HL-60 (cell line): Measurements from ENCODE around the gene NEIL1.
"Not testable (repeated sequence)": the region's sequence is repeated elsewhere in the genome, so short reads cannot be mapped to it uniquely, and the experiment has no call there.

Source experiments
- DNase-seq, 2 experiments: peaks; one replicate each; pipeline ENCODE4 v3.0.0-alpha.2; 2010 to 2020; ENCODE audit warnings: low read depth in 1 of 2, low spot score in 1 of 2
- H3K27ac ChIP-seq: fragments of 250-450 bp; sonication (Bioruptor Pico); replicated peaks from 2 replicates; pipeline ENCODE4 v1.5.1; 2020; ENCODE audit warnings: mild to moderate bottlenecking, moderate library complexity
- H3K27me3 ChIP-seq: fragments of 250-450 bp; sonication (Bioruptor Pico); 2 replicates; pipeline ENCODE4 v1.5.1; 2021; ENCODE audit warnings: mild to moderate bottlenecking, moderate library complexity; ENCODE audit not compliant: insufficient read depth, poor library complexity, severe bottlenecking
- H3K4me3 ChIP-seq: replicated peaks from 2 replicates; pipeline ENCODE4 v1.5.1; 2011; ENCODE audit warnings: mild to moderate bottlenecking, control low read depth, low read length; ENCODE audit not compliant: insufficient read depth
- GABPA ChIP-seq: IDR thresholded peaks from 2 replicates; pipeline ENCODE4 v1.6.1; 2012; ENCODE audit warnings: low read depth
- POLR2AphosphoS5 ChIP-seq: IDR thresholded peaks from 2 replicates; pipeline ENCODE4 v1.6.1; 2012; ENCODE audit warnings: low read depth
- SPI1 ChIP-seq: IDR thresholded peaks from 2 replicates; pipeline ENCODE4 v1.6.1; 2012; ENCODE audit warnings: low read depth, mild to moderate bottlenecking, borderline replicate concordance
- long read RNA-seq: library from polyadenylated mRNA; unstranded; transcript quantifications from one replicate; pipeline ENCODE4 v2.0.0, GENCODE V29; 2020
- TF ChIP-seq, protein P1 (sequence below): IDR thresholded peaks from 2 replicates; pipeline ENCODE4 v1.6.1; 2012; ENCODE audit warnings: low read depth; ENCODE audit not compliant: insufficient replicate concordance
- TF ChIP-seq, protein P2 (sequence below): IDR thresholded peaks from one replicate; pipeline ENCODE4 v1.5.1; 2011; ENCODE audit warnings: low read length, control low read depth, inconsistent platforms; ENCODE audit not compliant: insufficient read depth

NEIL1 gene, protein sequence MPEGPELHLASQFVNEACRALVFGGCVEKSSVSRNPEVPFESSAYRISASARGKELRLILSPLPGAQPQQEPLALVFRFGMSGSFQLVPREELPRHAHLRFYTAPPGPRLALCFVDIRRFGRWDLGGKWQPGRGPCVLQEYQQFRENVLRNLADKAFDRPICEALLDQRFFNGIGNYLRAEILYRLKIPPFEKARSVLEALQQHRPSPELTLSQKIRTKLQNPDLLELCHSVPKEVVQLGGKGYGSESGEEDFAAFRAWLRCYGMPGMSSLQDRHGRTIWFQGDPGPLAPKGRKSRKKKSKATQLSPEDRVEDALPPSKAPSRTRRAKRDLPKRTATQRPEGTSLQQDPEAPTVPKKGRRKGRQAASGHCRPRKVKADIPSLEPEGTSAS
- long read RNA-seq = 0 reads

DNA sequence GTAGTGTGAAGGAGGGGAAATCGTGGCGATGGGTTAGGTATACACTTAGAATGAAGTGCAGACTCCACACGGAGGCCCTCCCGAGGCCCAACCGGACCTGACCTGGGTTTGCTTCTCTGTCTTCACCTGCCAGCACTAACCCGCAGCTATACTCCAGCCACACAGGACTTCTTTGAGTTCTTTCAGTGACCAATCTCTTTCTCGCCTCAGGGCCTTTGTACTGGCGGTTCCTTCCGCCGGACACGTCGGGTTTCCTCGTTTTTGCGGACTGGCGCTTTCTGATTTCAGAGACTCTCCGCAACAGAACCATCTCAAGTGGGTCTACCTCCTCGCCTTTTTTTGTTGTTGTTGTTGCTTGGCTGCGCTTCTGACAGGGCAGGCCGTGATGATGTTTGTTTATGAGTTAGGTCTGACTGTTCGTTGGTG is at the start of gene NEIL1:
Gene NEIL1 (plus strand): TSS at position 244 of the 426 bp plus-strand sequence. CDS start 1,867 bp downstream, outside the sequence.
- no peak for DNase-seq
- Histone ChIP-seq H3K4me3 (peak within 1 kb of the TSS; percentile 20), H3K27me3 (peaks cover 16% of the 10 kb centered on the region), H3K27ac (no peak within 1 kb of the TSS)
- TF ChIP-seq GABPA = no peak
- TF ChIP-seq, protein P1, sequence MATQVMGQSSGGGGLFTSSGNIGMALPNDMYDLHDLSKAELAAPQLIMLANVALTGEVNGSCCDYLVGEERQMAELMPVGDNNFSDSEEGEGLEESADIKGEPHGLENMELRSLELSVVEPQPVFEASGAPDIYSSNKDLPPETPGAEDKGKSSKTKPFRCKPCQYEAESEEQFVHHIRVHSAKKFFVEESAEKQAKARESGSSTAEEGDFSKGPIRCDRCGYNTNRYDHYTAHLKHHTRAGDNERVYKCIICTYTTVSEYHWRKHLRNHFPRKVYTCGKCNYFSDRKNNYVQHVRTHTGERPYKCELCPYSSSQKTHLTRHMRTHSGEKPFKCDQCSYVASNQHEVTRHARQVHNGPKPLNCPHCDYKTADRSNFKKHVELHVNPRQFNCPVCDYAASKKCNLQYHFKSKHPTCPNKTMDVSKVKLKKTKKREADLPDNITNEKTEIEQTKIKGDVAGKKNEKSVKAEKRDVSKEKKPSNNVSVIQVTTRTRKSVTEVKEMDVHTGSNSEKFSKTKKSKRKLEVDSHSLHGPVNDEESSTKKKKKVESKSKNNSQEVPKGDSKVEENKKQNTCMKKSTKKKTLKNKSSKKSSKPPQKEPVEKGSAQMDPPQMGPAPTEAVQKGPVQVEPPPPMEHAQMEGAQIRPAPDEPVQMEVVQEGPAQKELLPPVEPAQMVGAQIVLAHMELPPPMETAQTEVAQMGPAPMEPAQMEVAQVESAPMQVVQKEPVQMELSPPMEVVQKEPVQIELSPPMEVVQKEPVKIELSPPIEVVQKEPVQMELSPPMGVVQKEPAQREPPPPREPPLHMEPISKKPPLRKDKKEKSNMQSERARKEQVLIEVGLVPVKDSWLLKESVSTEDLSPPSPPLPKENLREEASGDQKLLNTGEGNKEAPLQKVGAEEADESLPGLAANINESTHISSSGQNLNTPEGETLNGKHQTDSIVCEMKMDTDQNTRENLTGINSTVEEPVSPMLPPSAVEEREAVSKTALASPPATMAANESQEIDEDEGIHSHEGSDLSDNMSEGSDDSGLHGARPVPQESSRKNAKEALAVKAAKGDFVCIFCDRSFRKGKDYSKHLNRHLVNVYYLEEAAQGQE = no peak
- no peak for TF ChIP-seq POLR2AphosphoS5
- no peak for TF ChIP-seq SPI1
- TF ChIP-seq, protein P2, sequence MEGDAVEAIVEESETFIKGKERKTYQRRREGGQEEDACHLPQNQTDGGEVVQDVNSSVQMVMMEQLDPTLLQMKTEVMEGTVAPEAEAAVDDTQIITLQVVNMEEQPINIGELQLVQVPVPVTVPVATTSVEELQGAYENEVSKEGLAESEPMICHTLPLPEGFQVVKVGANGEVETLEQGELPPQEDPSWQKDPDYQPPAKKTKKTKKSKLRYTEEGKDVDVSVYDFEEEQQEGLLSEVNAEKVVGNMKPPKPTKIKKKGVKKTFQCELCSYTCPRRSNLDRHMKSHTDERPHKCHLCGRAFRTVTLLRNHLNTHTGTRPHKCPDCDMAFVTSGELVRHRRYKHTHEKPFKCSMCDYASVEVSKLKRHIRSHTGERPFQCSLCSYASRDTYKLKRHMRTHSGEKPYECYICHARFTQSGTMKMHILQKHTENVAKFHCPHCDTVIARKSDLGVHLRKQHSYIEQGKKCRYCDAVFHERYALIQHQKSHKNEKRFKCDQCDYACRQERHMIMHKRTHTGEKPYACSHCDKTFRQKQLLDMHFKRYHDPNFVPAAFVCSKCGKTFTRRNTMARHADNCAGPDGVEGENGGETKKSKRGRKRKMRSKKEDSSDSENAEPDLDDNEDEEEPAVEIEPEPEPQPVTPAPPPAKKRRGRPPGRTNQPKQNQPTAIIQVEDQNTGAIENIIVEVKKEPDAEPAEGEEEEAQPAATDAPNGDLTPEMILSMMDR = no peak

DNA sequence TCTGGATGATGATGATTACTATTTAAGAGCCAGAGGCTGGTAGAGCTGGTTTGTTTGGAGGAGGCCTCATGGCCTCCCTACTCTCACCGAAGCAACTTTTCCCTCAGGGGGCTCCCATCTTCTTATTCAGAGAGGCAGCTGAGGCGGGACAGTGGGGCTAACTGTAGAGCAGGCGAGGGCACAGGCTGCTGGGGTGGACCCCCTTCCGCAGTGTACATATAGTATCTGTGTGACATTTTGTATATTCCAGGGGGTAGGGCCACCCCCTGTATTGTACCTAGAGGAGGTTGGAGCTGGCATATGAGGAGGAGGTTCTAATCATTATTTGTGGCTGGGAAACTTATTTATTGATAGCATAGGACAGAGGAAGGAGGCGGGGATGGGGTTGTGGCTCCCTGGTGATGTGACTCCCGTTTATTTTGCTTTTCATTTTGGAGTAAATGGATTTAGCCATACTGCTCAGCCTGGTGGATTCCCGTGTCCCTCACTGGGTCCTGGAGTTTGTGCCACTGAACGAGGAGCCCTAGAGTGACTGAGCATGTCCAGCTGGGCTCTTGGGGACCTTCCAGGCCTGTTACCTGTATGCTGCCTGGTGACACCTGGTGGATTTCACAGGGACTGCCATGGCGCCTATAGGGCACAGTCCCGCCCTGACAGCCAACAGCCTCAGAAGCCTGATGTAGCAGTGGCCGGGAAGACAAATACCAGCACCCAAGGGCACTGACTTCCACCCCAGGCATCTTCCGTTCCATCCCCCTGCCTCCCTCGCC is 48.1 kb upstream of the NEIL1 start:
- not testable (repeated sequence) for H3K4me3 ChIP-seq, H3K27me3 ChIP-seq, H3K27ac ChIP-seq, DNase-seq

DNA sequence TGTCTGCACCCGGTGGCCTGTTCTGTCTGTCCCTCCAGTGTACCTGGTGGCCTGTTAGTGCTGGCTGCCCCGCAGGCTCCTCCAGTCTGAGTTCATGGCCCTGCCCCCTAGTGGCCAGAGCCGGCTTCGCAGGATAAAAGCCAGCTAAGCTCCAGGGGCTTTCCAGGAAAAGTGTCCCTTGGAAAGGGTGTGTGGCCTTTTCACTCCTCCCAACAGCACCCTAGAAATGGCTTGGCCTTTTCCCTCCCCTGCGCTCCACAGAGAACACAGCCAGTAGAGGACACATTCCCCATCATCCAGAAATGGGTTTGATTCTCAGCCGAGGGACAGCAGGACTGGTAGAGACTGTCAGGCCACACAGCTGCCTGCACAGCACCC is 47.5 kb upstream of the NEIL1 start:
- H3K27ac ChIP-seq, H3K27me3 ChIP-seq, H3K4me3 ChIP-seq: not testable (repeated sequence)
- DNase-seq = peak in 1 of 2 experiments; percentile 33

DNA sequence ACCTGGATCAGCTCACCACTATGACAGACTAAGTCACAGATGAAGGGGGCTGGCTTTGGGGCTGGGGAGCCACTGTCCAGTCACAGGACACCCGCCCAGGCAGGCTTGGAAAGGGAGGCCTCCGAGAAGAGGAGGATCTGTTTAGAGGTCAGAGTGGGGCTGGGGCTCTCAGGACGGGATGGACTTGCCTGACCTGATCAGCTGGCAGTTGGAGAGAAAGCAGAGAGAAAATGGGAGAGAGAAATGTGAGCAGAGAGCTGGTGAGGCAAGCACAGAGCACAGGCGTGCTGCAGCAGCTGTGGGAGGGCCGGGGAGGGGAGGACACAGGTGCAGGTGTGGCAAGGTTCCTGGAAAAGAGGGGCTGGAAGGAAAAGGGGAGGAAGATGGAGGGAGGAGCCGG is 46.8 kb upstream of the NEIL1 start:
- H3K4me3 ChIP-seq, H3K27me3 ChIP-seq, DNase-seq, H3K27ac ChIP-seq: not testable (repeated sequence)

DNA sequence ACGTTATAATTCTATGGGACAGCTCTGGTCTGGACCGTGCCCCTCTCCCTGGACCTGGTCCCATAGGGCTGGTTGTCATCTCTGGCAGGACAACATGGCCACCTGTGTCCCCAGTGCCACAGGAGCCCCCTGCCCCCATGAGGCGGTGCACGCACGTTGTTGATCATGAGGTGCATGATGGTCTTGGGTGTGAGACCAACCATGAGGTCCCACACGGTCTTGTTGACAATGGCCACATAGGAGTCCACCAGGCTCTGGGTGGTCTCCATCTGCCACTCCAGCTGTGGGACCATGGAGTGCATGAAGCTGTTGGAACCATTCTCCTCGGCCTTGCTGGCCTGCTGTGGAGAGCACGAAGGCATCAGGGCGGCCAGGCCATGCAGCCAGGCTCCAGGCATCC is 44.5 kb upstream of the NEIL1 start:
- TF ChIP-seq POLR2AphosphoS5 (no peak), GABPA (no peak), SPI1 (no peak)
- TF ChIP-seq, protein P1 = no peak
- TF ChIP-seq, protein P2 = no peak

DNA sequence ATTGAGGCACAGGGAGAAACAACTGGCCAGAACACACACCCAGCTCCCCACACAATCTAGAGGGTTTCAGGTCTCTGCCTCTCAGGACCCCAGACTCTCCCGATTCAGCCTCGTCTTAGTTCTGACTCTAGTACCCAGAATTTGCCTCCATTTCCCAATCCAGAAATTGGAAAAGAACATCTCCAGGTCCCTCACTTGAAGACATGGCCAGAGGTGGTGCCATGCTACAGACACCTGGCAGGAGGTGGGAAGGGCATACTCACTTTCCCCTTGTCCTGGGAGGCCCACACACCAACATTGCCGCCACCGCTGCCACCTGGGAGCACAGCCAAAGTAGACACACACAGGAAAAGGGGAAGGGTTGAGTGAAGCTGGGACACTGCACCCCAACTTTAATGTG is 44.1 kb upstream of the NEIL1 start:
- not testable (repeated sequence) for H3K27ac ChIP-seq, H3K27me3 ChIP-seq, H3K4me3 ChIP-seq, DNase-seq

More for the DNA sequence above, 44.5 kb upstream of the NEIL1 start:
- no peak for DNase-seq
- no peak overlapping the region for H3K27ac ChIP-seq
- peaks cover 9% of the 10 kb centered on the region for H3K27me3 ChIP-seq
- no peak overlapping the region for H3K4me3 ChIP-seq
